GM12801 (cell line): ENCODE results near the gene PCP2.

ENCODE experiments used
- CTCF ChIP-seq: IDR thresholded peaks from one replicate; pipeline ENCODE4 v1.5.1; 2011; ENCODE audit warnings: control low read depth; ENCODE audit not compliant: insufficient read length; ENCODE audit errors: extremely low read depth

The PCP2 gene

GRCh38 chr19:7633698-7634097, at the start of gene PCP2:
Gene PCP2, minus strand, starts transcription at chr19:7633719. Its CDS starts 262 bp downstream, at chr19:7633457.
- no peak for TF ChIP-seq CTCF

GRCh38 chr19:7682175-7682855, 48.8 kb upstream of the PCP2 start:
- TF ChIP-seq CTCF: no peak

- no peak for TF ChIP-seq CTCF
Measured at GRCh38 chr19:7681340-7682174, 48.0 kb upstream of the PCP2 start.

- TF ChIP-seq CTCF: no peak
Measured at GRCh38 chr19:7680606-7681339, 47.3 kb upstream of the PCP2 start, which contains the start of gene TRAPPC5. Gene TRAPPC5, plus strand, starts transcription at chr19:7680833. Its CDS starts 1,421 bp downstream, at chr19:7682254.

GRCh38 chr19:7679771-7680605, 46.5 kb upstream of the PCP2 start:
- TF ChIP-seq CTCF: no peak

GRCh38 chr19:7678971-7679751, 45.6 kb upstream of the PCP2 start:
- no peak for TF ChIP-seq CTCF
